CD4-positive, alpha-beta T cell treated with Interleukin-12 subunit alpha and Interleukin-12 subunit beta, for 1 hour (primary cell): Measurements from ENCODE around the gene RHBDF2.
"Not testable (repeated sequence)": the region's sequence is repeated elsewhere in the genome, so short reads cannot be mapped to it uniquely, and the experiment has no call there.

Source experiments
- DNase-seq: peaks from one replicate; pipeline ENCODE4 v3.0.0-alpha.2; 2020

The RHBDF2 gene

GRCh38 chr17:76537578-76538280 is 36.5 kb upstream of the RHBDF2 start, which contains the start of gene CYGB:
TSS of gene CYGB (minus strand) at chr17:76537709. CDS start at chr17:76537542, 167 bp downstream.
- DNase-seq: no peak

- no peak for DNase-seq
These were observed 36.0 kb upstream of the RHBDF2 start for GRCh38 chr17:76537288-76537577.

GRCh38 chr17:76536511-76537287 is 35.5 kb upstream of the RHBDF2 start:
- DNase-seq: no peak

- DNase-seq: no peak
These were observed 34.7 kb upstream of the RHBDF2 start for GRCh38 chr17:76535788-76536510.

GRCh38 chr17:76534831-76535732 is 33.9 kb upstream of the RHBDF2 start:
- DNase-seq: no peak

GRCh38 chr17:76533640-76534359 is 32.6 kb upstream of the RHBDF2 start:
- DNase-seq: not testable (repeated sequence)

GRCh38 chr17:76532072-76532651 is 30.9 kb upstream of the RHBDF2 start:
- DNase-seq: no peak

GRCh38 chr17:76531486-76532038 is 30.3 kb upstream of the RHBDF2 start:
- DNase-seq: no peak

- DNase-seq: no peak
These were observed 29.7 kb upstream of the RHBDF2 start for GRCh38 chr17:76530811-76531485.

GRCh38 chr17:76530095-76530723 is 29.0 kb upstream of the RHBDF2 start:
- DNase-seq: no peak

GRCh38 chr17:76529224-76530094 is 28.2 kb upstream of the RHBDF2 start:
- no peak for DNase-seq

- no peak for DNase-seq
These were observed 27.5 kb upstream of the RHBDF2 start for GRCh38 chr17:76528528-76529223.

GRCh38 chr17:76528156-76528527 is 26.9 kb upstream of the RHBDF2 start:
- DNase-seq: no peak

GRCh38 chr17:76527430-76528111 is 26.3 kb upstream of the RHBDF2 start:
- peak; percentile 59 for DNase-seq

- not testable (repeated sequence) for DNase-seq
These were observed 25.8 kb upstream of the RHBDF2 start for GRCh38 chr17:76527016-76527415.

GRCh38 chr17:76525513-76525833 is 24.2 kb upstream of the RHBDF2 start:
- not testable (repeated sequence) for DNase-seq

- DNase-seq: no peak
These were observed 23.6 kb upstream of the RHBDF2 start for GRCh38 chr17:76524598-76525512.
